Spleen (tissue), 11 donors: ENCODE results near the gene MED9. TPM values are rescaled to one million over a fixed set of nuclear protein-coding genes. Genes with fewer than 3 reads are reported as not detected.
"Not testable (repeated sequence)": the region's sequence is repeated elsewhere in the genome, so short reads cannot be mapped to it uniquely, and the experiment has no call there.

Source experiments
- DNase-seq: peaks from one replicate; pipeline ENCODE4 v3.0.0-alpha.2; 2020
- H3K27ac ChIP-seq, 8 donors: fragments of 200-600 bp; sonication (generic) in 7 of 8; 1 replicate in 4 of 8; 2 replicates in 4 of 8; pipeline versions ENCODE4 v1.5.0 to v1.8.0; 2016 to 2021; ENCODE audit warnings: inconsistent platforms in 4 of 8, mild to moderate bottlenecking in 4 of 8, moderate library complexity in 1 of 8
- H3K27me3 ChIP-seq, 7 donors: fragments of 200-600 bp; sonication (generic) in 6 of 7; replicated peaks in 1 of 7; 1 replicate in 4 of 7; 2 replicates in 3 of 7; pipeline versions ENCODE4 v1.5.0 to v1.8.0; 2016 to 2021; ENCODE audit warnings: inconsistent platforms in 3 of 7, mild to moderate bottlenecking in 1 of 7
- H3K36me3 ChIP-seq, 6 donors: fragments of 200-600 bp; sonication (generic) in 5 of 6; 1 replicate in 4 of 6; 2 replicates in 2 of 6; pipeline versions ENCODE4 v1.5.0 to v1.8.0; 2016 to 2021; ENCODE audit warnings: inconsistent platforms in 2 of 6
- H3K4me1 ChIP-seq, 6 donors: fragments of 200-600 bp; sonication (generic) in 5 of 6; 1 replicate in 3 of 6; 2 replicates in 3 of 6; pipeline versions ENCODE4 v1.5.0 to v1.8.0; 2016 to 2021; ENCODE audit warnings: inconsistent platforms in 3 of 6
- H3K4me3 ChIP-seq, 8 donors: fragments of 200-600 bp; sonication (generic) in 7 of 8; 1 replicate in 4 of 8; 2 replicates in 4 of 8; pipeline versions ENCODE4 v1.5.0 to v1.8.0; 2016 to 2021; ENCODE audit warnings: inconsistent platforms in 4 of 8, mild to moderate bottlenecking in 4 of 8, moderate library complexity in 2 of 8
- H3K9me3 ChIP-seq, 8 donors: fragments of 200-600 bp; sonication (generic) in 7 of 8; 1 replicate in 4 of 8; 2 replicates in 4 of 8; pipeline versions ENCODE4 v1.5.0 to v1.8.0; 2016 to 2021; ENCODE audit warnings: inconsistent platforms in 4 of 8
- CTCF ChIP-seq, 11 experiments: fragments of 200-600 bp in 7 of 11; fragments of 450-650 bp in 4 of 11; sonication (generic) in 4 of 11; IDR thresholded peaks in 8 of 11; conservative IDR thresholded peaks in 3 of 11; 1 replicate in 7 of 11; 2 replicates in 4 of 11; pipeline versions ENCODE4 v1.4.0 to v1.8.0; 2016 to 2021; ENCODE audit warnings: antibody characterized with exemption in 11 of 11, inconsistent platforms in 4 of 11, mild to moderate bottlenecking in 1 of 11
- POLR2A ChIP-seq, 3 donors: fragments of 450-650 bp; IDR thresholded peaks; one replicate each; pipeline ENCODE4 v1.5.1; 2017; ENCODE audit warnings: antibody characterized with exemption in 3 of 3, mild to moderate bottlenecking in 1 of 3
- POLR2AphosphoS5 ChIP-seq, 3 donors: sonication (generic); formaldehyde crosslinking; IDR thresholded peaks; one replicate each; pipeline ENCODE4 v1.5.1; 2017; ENCODE audit warnings: antibody characterized with exemption in 3 of 3
- WGBS, 5 donors: extraction: QIAGEN DNeasy Blood & Tissue Kit in 3 of 5; methylation state at CpG; one replicate each; pipeline versions ENCODE4 v1.1.5 to v1.1.7; 2013 to 2018; 5-methylcytosine and 5-hydroxymethylcytosine counted together
- intact Hi-C: fragments of 100-400 bp; cut with DNase I; formaldehyde crosslinking; loops from one replicate; pipeline ENCODE4 v1.15.0; 2023; ENCODE audit warnings: low total_unique reads
- polyA plus RNA-seq, 3 donors: library from polyadenylated mRNA; stranded (reverse); fragments of 200-250 nt; gene quantifications; one replicate each; pipeline ENCODE4 v1.2.1, GENCODE V29; 2013
- total RNA-seq, 7 donors: library from RNA; depleted of rRNA in 3 of 7; stranded (reverse); fragments of >200 nt in 3 of 7; fragmentation: NEBNext Ultra II Directional in 4 of 7; extraction: Animal tissue kit (Norgen Biotek cat#: 25700) in 4 of 7; gene quantifications; one replicate each; pipeline versions ENCODE4 v1.1.0 to v1.2.1, GENCODE V29; 2016 to 2021
- donor health status: healthy with polysubstance abuse.
- donor health status: DM: no; HTN: no; CAD: no; lungs with moderate emphysema.
- donor health status: DM: no; HTN: no; CAD: no.
- donor health status: Bipolar disorder and iron deficiency.
- donor health status: healthy.
- donor health status: DM: no; HTN: no; CAD: no.
- donor health status: DM: yes; HTN: yes; CAD: no.

Gene MED9
- total and polyA plus RNA-seq, 10 donors: 8.5 to 19.2 (median 14.1) TPM

- no peak overlapping the region for H3K27ac ChIP-seq
- no peaks in the 10 kb centered on the region for H3K27me3 ChIP-seq
- TF ChIP-seq POLR2AphosphoS5 (IDR thresholded peaks at IDR 0.05) (no peak), CTCF (IDR thresholded peaks at IDR 0.05 in 8 of 11, conservative IDR thresholded peaks at IDR 0.05 in 3 of 11) (no peak), POLR2A (IDR thresholded peaks at IDR 0.05) (no peak)
- no peak overlapping the region for H3K4me3 ChIP-seq
- H3K9me3 ChIP-seq: no peaks in the 10 kb centered on the region
- H3K4me1 ChIP-seq: peaks cover 0 to 21% (median 3%) of the 10 kb centered on the region in 6 donors
- intact Hi-C loops: no loop called here
- 88 to 100% (median 92%) methylated on average over 2 to 4 of the region's 4 CpGs for WGBS, 5 donors
- no peaks in the 10 kb centered on the region for H3K36me3 ChIP-seq
- no peak for DNase-seq
Observed at GRCh38 chr17:17448723-17449122, 28.1 kb upstream of the MED9 start.

DNA sequence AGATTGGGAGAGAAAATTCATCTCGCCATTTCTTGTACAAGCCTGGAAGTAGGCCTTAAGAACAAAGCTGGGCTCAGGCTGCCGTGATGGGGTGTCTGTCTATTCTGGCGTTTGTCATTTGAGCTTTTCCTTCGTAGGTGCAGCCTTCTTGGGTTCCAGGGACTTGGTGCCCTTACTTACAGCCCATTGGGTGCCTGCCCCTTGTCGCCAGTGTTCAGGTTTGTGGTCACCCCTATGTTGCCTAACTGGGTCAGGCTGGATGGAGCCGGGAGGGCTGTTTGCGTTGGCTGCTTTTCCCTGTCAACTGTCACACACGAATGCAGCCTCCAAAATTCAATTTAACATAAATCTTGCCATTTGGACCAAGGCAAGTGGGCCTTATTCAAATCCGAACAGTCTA, 23.7 kb upstream of the MED9 start:
- WGBS, 5 donors: 78 to 89% (median 81%) methylated on average over 9 of the region's 9 CpGs
- no peak for DNase-seq
- no peaks in the 10 kb centered on the region for H3K27me3 ChIP-seq
- intact Hi-C loops: no loop called here
- peaks cover 0 to 4% (median 0%) of the 10 kb centered on the region in 6 donors for H3K4me1 ChIP-seq
- no peak overlapping the region for H3K27ac ChIP-seq
- TF ChIP-seq CTCF (IDR thresholded peaks at IDR 0.05 in 8 of 11, conservative IDR thresholded peaks at IDR 0.05 in 3 of 11) (no peak), POLR2A (IDR thresholded peaks at IDR 0.05) (no peak), POLR2AphosphoS5 (IDR thresholded peaks at IDR 0.05) (no peak)
- H3K9me3 ChIP-seq: no peaks in the 10 kb centered on the region
- no peak overlapping the region for H3K4me3 ChIP-seq
- no peaks in the 10 kb centered on the region for H3K36me3 ChIP-seq

GRCh38 chr17:17454276-17454675, 22.5 kb upstream of the MED9 start:
- DNase-seq: no peak
- H3K27me3 ChIP-seq: no peaks in the 10 kb centered on the region
- no peak overlapping the region for H3K27ac ChIP-seq
- no peaks in the 10 kb centered on the region for H3K4me1 ChIP-seq
- no peaks in the 10 kb centered on the region for H3K9me3 ChIP-seq
- intact Hi-C loops: no loop called here
- 82 to 100% (median 92%) methylated on average over 1 of the region's 1 CpG for WGBS, 5 donors
- no peaks in the 10 kb centered on the region for H3K36me3 ChIP-seq
- H3K4me3 ChIP-seq: no peak overlapping the region
- TF ChIP-seq POLR2A (IDR thresholded peaks at IDR 0.05) (no peak), POLR2AphosphoS5 (IDR thresholded peaks at IDR 0.05) (no peak), CTCF (IDR thresholded peaks at IDR 0.05 in 8 of 11, conservative IDR thresholded peaks at IDR 0.05 in 3 of 11) (no peak)

- not testable (repeated sequence) for H3K36me3 ChIP-seq
- 29 to 81% (median 57%) methylated on average over 1 of the region's 1 CpG for WGBS, 5 donors
Observed at GRCh38 chr17:17454700-17455099, 22.1 kb upstream of the MED9 start.

DNA sequence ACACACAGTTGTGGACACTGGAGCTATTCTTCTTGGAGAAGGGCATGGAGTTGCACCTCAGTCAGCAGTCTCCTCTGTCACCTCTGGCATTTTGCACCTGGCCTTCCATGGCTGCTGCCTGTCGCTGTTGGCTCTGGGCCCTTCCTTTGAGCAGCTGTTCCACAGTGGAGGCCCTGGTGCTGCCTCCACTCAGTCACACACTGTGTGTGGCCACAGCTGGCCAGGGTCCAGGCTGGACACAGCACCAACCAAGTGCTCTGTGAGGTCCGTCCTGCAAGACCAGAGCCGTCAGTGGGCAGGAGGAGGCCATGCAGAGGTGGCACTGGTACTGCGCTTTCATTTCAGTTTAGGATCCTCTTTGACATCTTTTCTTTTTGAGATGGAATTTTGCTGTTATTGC, 21.6 kb upstream of the MED9 start:
- Histone ChIP-seq H3K36me3 (no peaks in the 10 kb centered on the region), H3K9me3 (no peaks in the 10 kb centered on the region), H3K4me1 (no peaks in the 10 kb centered on the region), H3K4me3 (no peak overlapping the region), H3K27me3 (no peaks in the 10 kb centered on the region), H3K27ac (no peak overlapping the region)
- intact Hi-C loops: no loop called here
- WGBS, 5 donors: 83 to 97% (median 95%) methylated on average over 3 to 4 of the region's 4 CpGs
- no peak for TF ChIP-seq CTCF (IDR thresholded peaks at IDR 0.05 in 8 of 11, conservative IDR thresholded peaks at IDR 0.05 in 3 of 11)
- TF ChIP-seq POLR2A (IDR thresholded peaks at IDR 0.05): no peak
- no peak for TF ChIP-seq POLR2AphosphoS5 (IDR thresholded peaks at IDR 0.05)
- DNase-seq: no peak

More at GRCh38 chr17:17454700-17455099, 22.1 kb upstream of the MED9 start:
- H3K4me1 ChIP-seq, DNase-seq, intact Hi-C loops, H3K4me3 ChIP-seq, H3K27me3 ChIP-seq, H3K9me3 ChIP-seq, H3K27ac ChIP-seq: not testable (repeated sequence)
